HEK293 (cell line): Measurements from ENCODE around the gene USP12.

Experiments used
- CTCF ChIP-seq: fragments of 450-650 bp; formaldehyde crosslinking; IDR thresholded peaks from 2 replicates; pipeline ENCODE4 v1.5.1; 2016; ENCODE audit warnings: missing biosample characterization, missing genetic modification characterization
- REST ChIP-seq: fragments of 450-650 bp; formaldehyde crosslinking; IDR thresholded peaks from 2 replicates; pipeline ENCODE4 v1.5.1; 2016; ENCODE audit warnings: missing biosample characterization, missing genetic modification characterization
- ZBTB1 ChIP-seq: fragments of 450-650 bp; formaldehyde crosslinking; IDR thresholded peaks from 2 replicates; pipeline ENCODE4 v1.5.1; 2016; ENCODE audit warnings: missing biosample characterization, missing genetic modification characterization
- ZNF157 ChIP-seq: fragments of 450-650 bp; formaldehyde crosslinking; IDR thresholded peaks from 2 replicates; pipeline ENCODE4 v1.5.1; 2016; ENCODE audit warnings: missing biosample characterization, missing genetic modification characterization
- ZNF830 ChIP-seq: fragments of 450-650 bp; IDR thresholded peaks from 2 replicates; pipeline ENCODE4 v1.5.0; 2018; ENCODE audit warnings: missing biosample characterization, missing genetic modification characterization, low read depth, mild to moderate bottlenecking, moderate library complexity

GRCh38 chr13:27166313-27166712, 5.3 kb downstream of the USP12 start:
- no peak for TF ChIP-seq REST (tag by site-specific recombination)
- no peak for TF ChIP-seq CTCF
- TF ChIP-seq ZBTB1 (tag by site-specific recombination), result no peak
- TF ChIP-seq ZNF830 (tag by site-specific recombination), result no peak
- no peak for TF ChIP-seq ZNF157
